CD14-positive monocyte (primary cell): ENCODE measurements around the gene ABCG4. TPM values are rescaled to one million over a fixed set of nuclear protein-coding genes. Genes with fewer than 3 reads are reported as not detected.

Experiments
- DNase-seq, 3 donors: peaks; one replicate each; pipeline ENCODE4 v3.0.0-alpha.2; 2011 to 2022
- H2AFZ ChIP-seq: 2 replicates; pipeline ENCODE4 v1.6.0; 2012; ENCODE audit warnings: mild to moderate bottlenecking, low read depth, low read length, inconsistent platforms; ENCODE audit not compliant: insufficient read depth, poor library complexity, severe bottlenecking
- H3K27ac ChIP-seq, 2 donors: 1 replicate in 1 of 2; 2 replicates in 1 of 2; pipeline ENCODE4 v1.5.1; 2012 to 2013; ENCODE audit warnings: low read length in 2 of 2, control low read depth in 1 of 2, inconsistent platforms in 1 of 2, low read depth in 1 of 2, mild to moderate bottlenecking in 1 of 2
- H3K27me3 ChIP-seq, 2 donors: one replicate each; pipeline versions ENCODE4 v1.6.0 to v1.6.1; 2011 to 2013; ENCODE audit warnings: low read length in 2 of 2; ENCODE audit not compliant: control insufficient read depth in 2 of 2, insufficient read depth in 2 of 2
- H3K36me3 ChIP-seq, 2 donors: replicated peaks in 1 of 2; 1 replicate in 1 of 2; 2 replicates in 1 of 2; pipeline versions ENCODE4 v1.5.1 to v1.6.1; 2012 to 2013; ENCODE audit warnings: low read length in 2 of 2, control low read depth in 1 of 2, inconsistent platforms in 1 of 2, mild to moderate bottlenecking in 1 of 2; ENCODE audit not compliant: insufficient read depth in 2 of 2, control insufficient read depth in 1 of 2
- H3K4me1 ChIP-seq, 2 donors: 1 replicate in 1 of 2; 2 replicates in 1 of 2; pipeline versions ENCODE4 v1.5.1 to v1.6.1; 2012 to 2013; ENCODE audit warnings: low read length in 2 of 2, control low read depth in 1 of 2, inconsistent platforms in 1 of 2, mild to moderate bottlenecking in 1 of 2, moderate library complexity in 1 of 2; ENCODE audit not compliant: insufficient read depth in 2 of 2, control insufficient read depth in 1 of 2
- H3K4me2 ChIP-seq: replicated peaks from 2 replicates; pipeline ENCODE3; 2012; ENCODE audit warnings: low read length, moderate library complexity, mild to moderate bottlenecking; ENCODE audit not compliant: poor library complexity, severe bottlenecking; ENCODE audit errors: extremely low read depth
- H3K4me3 ChIP-seq, 3 experiments: fragments of 200-600 bp in 1 of 3; sonication (generic) in 1 of 3; replicated peaks in 1 of 3; 1 replicate in 2 of 3; 2 replicates in 1 of 3; pipeline ENCODE4 v1.5.1; 2011 to 2013; ENCODE audit warnings: low read length in 3 of 3, mild to moderate bottlenecking in 3 of 3, control low read depth in 2 of 3, low read depth in 2 of 3, inconsistent platforms in 1 of 3, moderate library complexity in 1 of 3
- H3K79me2 ChIP-seq: 2 replicates; pipeline ENCODE4 v1.6.0; 2012; ENCODE audit warnings: mild to moderate bottlenecking, control low read depth, inconsistent platforms, low read length, moderate library complexity; ENCODE audit not compliant: insufficient read depth
- H3K9ac ChIP-seq: 2 replicates; pipeline ENCODE4 v1.6.0; 2017; ENCODE audit warnings: low read length, mild to moderate bottlenecking; ENCODE audit not compliant: insufficient read depth, poor library complexity, severe bottlenecking
- H3K9me3 ChIP-seq, 2 donors: replicated peaks in 1 of 2; 1 replicate in 1 of 2; 2 replicates in 1 of 2; pipeline versions ENCODE4 v1.5.1 to v1.6.1; 2012 to 2013; ENCODE audit warnings: low read length in 2 of 2, control low read depth in 1 of 2; ENCODE audit not compliant: control insufficient read depth in 1 of 2, insufficient read depth in 1 of 2
- H4K20me1 ChIP-seq: 2 replicates; pipeline ENCODE4 v1.6.0; 2012; ENCODE audit warnings: mild to moderate bottlenecking, low read length, control low read depth, moderate library complexity; ENCODE audit not compliant: insufficient read depth
- H3K27ac Mint-ChIP-seq, 7 donors: one replicate each; pipeline ENCODE4 v1.8.0; 2020; ENCODE audit warnings: mild to moderate bottlenecking in 7 of 7, mixed read lengths in 7 of 7, moderate library complexity in 6 of 7, inconsistent platforms in 2 of 7
- H3K27me3 Mint-ChIP-seq, 3 donors: one replicate each; pipeline ENCODE4 v1.8.0; 2021 to 2022; ENCODE audit warnings: low read depth in 3 of 3, mild to moderate bottlenecking in 3 of 3, mixed read lengths in 3 of 3, moderate library complexity in 3 of 3, inconsistent platforms in 1 of 3
- H3K36me3 Mint-ChIP-seq, 2 donors: one replicate each; pipeline ENCODE4 v1.8.0; 2020; ENCODE audit warnings: mixed read lengths in 2 of 2, inconsistent platforms in 1 of 2, mild to moderate bottlenecking in 1 of 2
- H3K4me1 Mint-ChIP-seq: one replicate; pipeline ENCODE4 v1.8.0; 2020; ENCODE audit warnings: mild to moderate bottlenecking, mixed read lengths
- H3K4me3 Mint-ChIP-seq, 2 donors: one replicate each; pipeline ENCODE4 v1.8.0; 2020; ENCODE audit warnings: mild to moderate bottlenecking in 2 of 2, mixed read lengths in 2 of 2, moderate library complexity in 1 of 2
- H3K9me3 Mint-ChIP-seq, 7 donors: one replicate each; pipeline ENCODE4 v1.8.0; 2020 to 2022; ENCODE audit warnings: mixed read lengths in 7 of 7, mild to moderate bottlenecking in 6 of 7, moderate library complexity in 6 of 7, inconsistent platforms in 2 of 7
- CTCF ChIP-seq: fragments of 200-600 bp; IDR thresholded peaks from one replicate; pipeline ENCODE4 v1.8.0; 2022; ENCODE audit warnings: antibody characterized with exemption, mild to moderate bottlenecking
- WGBS: methylation state at CpG from one replicate; pipeline ENCODE4 v1.1.5; 2013; ENCODE audit warnings: missing lambda C conversion rate; ENCODE audit not compliant: insufficient coverage; 5-methylcytosine and 5-hydroxymethylcytosine counted together
- intact Hi-C, 2 donors: fragments of 100-400 bp; cut with micrococcal nuclease; formaldehyde crosslinking; loops; one replicate each; pipeline versions ENCODE4 v1.15.0 to v1.15.1; 2023
- polyA plus RNA-seq, 3 donors: library from polyadenylated mRNA; depleted of rRNA in 1 of 3; unstranded in 2 of 3; stranded (reverse) in 1 of 3; fragments of 300-500 nt in 2 of 3; fragments of >200 nt in 1 of 3; fragmentation: Illumina TruSeq in 2 of 3; gene quantifications; 1 replicate in 2 of 3; 2 replicates in 1 of 3; pipeline ENCODE4 v1.2.3, GENCODE V29; 2012 to 2021

Gene ABCG4
- polyA plus RNA-seq, 3 donors = 0.04 TPM; not detected in 2

GRCh38 chr11:119114351-119114750 lies 34.5 kb upstream of the ABCG4 start:
- H3K79me2 ChIP-seq = peaks cover 50% of the 10 kb centered on the region
- Mint-ChIP-seq H3K4me1 (peaks cover 52% of the 10 kb centered on the region), H3K36me3 (peaks cover 66 to 82% of the 10 kb centered on the region in 2 donors), H3K27me3 (no peaks in the 10 kb centered on the region), H3K27ac (peak overlapping the region; percentile 8 to 98 (median 73)), H3K4me3 (no peak overlapping the region), H3K9me3 (no peaks in the 10 kb centered on the region)
- H3K9ac ChIP-seq = no peak overlapping the region
- no peak for DNase-seq
- H3K4me1 ChIP-seq = peaks cover 44 to 55% of the 10 kb centered on the region in 2 donors
- H3K4me2 ChIP-seq = no peak overlapping the region
- no peak for TF ChIP-seq CTCF
- no peaks in the 10 kb centered on the region for H3K27me3 ChIP-seq
- no CpG with 5 or more reads among the region's 5 CpGs for WGBS
- H3K27ac ChIP-seq = peak overlapping the region; percentile 83 to 94
- H3K4me3 ChIP-seq = no peak overlapping the region
- intact Hi-C loops = no loop called here
- H4K20me1 ChIP-seq = peaks cover 30% of the 10 kb centered on the region
- peaks cover 57 to 79% of the 10 kb centered on the region in 2 donors for H3K36me3 ChIP-seq
- no peak overlapping the region for H2AFZ ChIP-seq
- H3K9me3 ChIP-seq = no peaks in the 10 kb centered on the region

GRCh38 chr11:119115484-119116234 lies 33.2 kb upstream of the ABCG4 start:
- Histone ChIP-seq H3K9me3 (no peaks in the 10 kb centered on the region), H3K4me1 (peaks cover 38 to 44% of the 10 kb centered on the region in 2 donors), H2AFZ (peak overlapping the region; percentile 81), H3K4me3 (peak overlapping the region; percentile 37 to 77 (median 64)), H4K20me1 (peaks cover 16% of the 10 kb centered on the region), H3K79me2 (peaks cover 36% of the 10 kb centered on the region), H3K36me3 (peaks cover 46 to 66% of the 10 kb centered on the region in 2 donors), H3K27ac (peak overlapping the region; percentile 83 to 94), H3K27me3 (no peaks in the 10 kb centered on the region), H3K4me2 (peak overlapping the region; percentile 80), H3K9ac (peak overlapping the region; percentile 54)
- H3K4me1 Mint-ChIP-seq = peaks cover 44% of the 10 kb centered on the region
- peak; percentile 80 to 90 (median 89) for DNase-seq
- no peaks in the 10 kb centered on the region for H3K9me3 Mint-ChIP-seq
- peaks cover 0 to under 1% (median 0%) of the 10 kb centered on the region in 3 donors for H3K27me3 Mint-ChIP-seq
- 9% methylated on average over 19 of the region's 24 CpGs for WGBS
- intact Hi-C loops = no loop called here
- no peak for TF ChIP-seq CTCF
- H3K27ac Mint-ChIP-seq = peak overlapping the region; percentile 95 to 99 (median 98)
- H3K36me3 Mint-ChIP-seq = peaks cover 54 to 70% of the 10 kb centered on the region in 2 donors
- peak overlapping the region; percentile 93 to 96 for H3K4me3 Mint-ChIP-seq
